ENCODE results near the gene WRNIP1.
A peak's percentile ranks its signal among the peaks of the same experiment; 100 is the strongest.
"Not testable (repeated sequence)": the region's sequence is repeated elsewhere in the genome, so short reads cannot be mapped to it uniquely, and the experiment has no call there.

Gene WRNIP1

DNA sequence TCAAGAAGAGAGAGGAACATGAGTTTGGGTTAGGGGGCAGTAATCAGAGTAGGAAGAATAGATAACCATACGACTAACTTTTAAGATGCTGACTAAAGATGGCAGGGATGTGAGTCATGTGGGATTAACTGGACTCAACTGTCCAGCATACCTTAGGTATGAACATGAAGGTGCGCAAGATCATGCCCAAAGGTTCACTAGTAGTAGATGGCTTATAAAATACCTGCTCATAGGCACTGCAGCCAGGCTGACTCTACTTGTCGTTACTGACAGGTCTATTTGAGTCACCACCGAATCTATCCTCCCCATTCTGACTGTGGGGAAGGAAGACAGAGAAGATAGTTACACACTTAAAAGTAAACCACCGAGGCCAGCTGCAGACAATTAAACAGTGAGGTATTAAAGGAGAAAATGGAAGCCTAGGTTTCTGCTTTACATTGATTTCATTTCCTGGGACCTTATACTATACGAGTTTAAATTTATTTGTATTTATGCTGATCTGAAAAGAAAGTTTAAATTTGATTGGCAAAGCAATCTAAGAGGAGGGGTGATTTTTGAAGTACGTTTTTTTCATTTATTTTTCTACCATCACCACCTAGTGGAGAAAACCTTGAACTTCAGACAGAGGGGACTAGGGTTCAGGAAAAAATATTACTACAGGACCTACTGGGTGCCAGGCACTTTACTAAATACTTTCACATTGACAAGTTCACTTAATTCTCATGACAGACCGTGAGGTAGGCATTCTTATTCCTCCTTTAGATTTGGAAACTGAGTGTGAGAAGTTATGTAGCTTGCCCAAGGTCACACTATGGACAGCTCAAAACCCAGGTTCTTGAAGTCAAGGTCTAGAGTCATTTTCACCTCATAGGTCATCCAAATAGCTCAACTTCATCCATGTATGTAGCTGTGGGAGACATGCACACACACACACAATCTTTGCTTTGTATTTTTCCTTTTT lies 4.0 kb upstream of the WRNIP1 start:
- DNase-seq (ENCODE audit: low read depth) = no peak
- TF ChIP-seq, protein P1, sequence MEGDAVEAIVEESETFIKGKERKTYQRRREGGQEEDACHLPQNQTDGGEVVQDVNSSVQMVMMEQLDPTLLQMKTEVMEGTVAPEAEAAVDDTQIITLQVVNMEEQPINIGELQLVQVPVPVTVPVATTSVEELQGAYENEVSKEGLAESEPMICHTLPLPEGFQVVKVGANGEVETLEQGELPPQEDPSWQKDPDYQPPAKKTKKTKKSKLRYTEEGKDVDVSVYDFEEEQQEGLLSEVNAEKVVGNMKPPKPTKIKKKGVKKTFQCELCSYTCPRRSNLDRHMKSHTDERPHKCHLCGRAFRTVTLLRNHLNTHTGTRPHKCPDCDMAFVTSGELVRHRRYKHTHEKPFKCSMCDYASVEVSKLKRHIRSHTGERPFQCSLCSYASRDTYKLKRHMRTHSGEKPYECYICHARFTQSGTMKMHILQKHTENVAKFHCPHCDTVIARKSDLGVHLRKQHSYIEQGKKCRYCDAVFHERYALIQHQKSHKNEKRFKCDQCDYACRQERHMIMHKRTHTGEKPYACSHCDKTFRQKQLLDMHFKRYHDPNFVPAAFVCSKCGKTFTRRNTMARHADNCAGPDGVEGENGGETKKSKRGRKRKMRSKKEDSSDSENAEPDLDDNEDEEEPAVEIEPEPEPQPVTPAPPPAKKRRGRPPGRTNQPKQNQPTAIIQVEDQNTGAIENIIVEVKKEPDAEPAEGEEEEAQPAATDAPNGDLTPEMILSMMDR (conservative IDR thresholded peaks at IDR 0.05; ENCODE audit: low read depth, low read length) = peak; percentile 43
- no peak overlapping the region for H3K4me3 ChIP-seq (ENCODE audit: low read length)

GRCh38 chr6:2762868-2763267 lies 2.3 kb upstream of the WRNIP1 start:
- DNase-seq (ENCODE audit: low read depth); H3K4me3 ChIP-seq (ENCODE audit: low read length): not testable (repeated sequence)

GRCh38 chr6:2763345-2763841 lies 1.8 kb upstream of the WRNIP1 start:
- TF ChIP-seq, protein P1 (conservative IDR thresholded peaks at IDR 0.05; ENCODE audit: low read depth, low read length) = no peak
- no peak for DNase-seq (ENCODE audit: low read depth)
- H3K4me3 ChIP-seq (ENCODE audit: low read length) = no peak overlapping the region

DNA sequence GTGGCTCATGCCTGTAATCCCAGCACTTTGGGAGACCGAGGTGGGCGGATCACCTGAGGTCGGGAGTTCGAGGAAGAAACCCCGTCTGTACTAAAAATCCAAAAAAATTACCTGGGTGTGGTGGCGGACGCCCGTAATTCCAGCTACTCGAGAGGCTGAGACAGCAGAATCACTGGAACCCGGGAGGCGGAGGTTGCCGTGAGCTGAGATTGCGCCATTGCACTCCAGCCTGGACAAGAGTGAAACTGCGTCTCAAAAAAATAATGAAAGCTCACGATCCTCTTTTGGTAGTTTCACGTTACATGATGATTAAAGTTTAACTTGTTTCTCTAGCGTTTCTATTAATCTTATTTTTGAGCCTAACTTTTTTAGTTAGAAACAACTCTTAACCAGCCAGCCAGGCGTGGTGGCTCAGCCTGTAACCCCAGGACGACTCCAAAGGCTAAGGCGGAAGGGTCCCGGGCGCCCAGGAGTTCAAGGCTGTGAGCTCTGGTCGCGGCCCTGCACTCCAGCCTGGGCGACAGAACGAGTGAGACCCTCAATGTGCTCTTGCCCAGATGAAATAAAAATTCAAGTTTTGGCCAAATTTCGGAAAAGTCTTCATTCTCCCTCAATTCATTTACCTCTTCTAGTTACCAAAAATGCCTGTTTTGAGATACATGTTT lies 1.2 kb upstream of the WRNIP1 start:
- peak overlapping the region; percentile 73 for H3K4me3 ChIP-seq (ENCODE audit: low read length)
- TF ChIP-seq, protein P1 (conservative IDR thresholded peaks at IDR 0.05; ENCODE audit: low read depth, low read length) = no peak
- DNase-seq (ENCODE audit: low read depth) = no peak

DNA sequence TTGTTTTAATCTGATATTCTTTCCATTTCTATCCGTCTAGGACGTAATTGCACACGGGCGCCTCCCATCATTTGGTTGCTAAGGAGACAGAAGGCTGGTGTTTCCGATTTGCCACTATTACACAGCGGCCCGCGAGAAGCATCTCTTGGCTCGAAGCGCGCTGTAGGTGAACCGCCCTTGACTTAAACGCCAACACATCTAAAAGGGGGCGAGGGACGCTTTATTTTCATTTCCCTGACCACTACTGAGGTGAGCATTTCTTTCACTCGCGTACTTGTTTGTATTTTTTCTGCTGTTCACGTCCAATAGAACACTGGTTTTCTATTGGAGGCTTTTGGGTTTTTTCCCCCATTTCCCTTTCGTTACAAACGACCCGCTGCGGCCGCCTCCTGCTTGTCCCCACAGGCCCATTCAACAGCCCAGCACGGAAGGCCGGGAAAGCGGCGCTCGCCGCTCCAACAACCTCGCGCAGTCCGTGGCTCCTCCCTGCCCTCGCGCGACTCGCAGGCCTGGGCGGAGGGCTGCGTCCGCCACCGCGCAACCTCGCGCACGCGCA lies 505 bp upstream of the WRNIP1 start:
- TF ChIP-seq, protein P1 (conservative IDR thresholded peaks at IDR 0.05; ENCODE audit: low read depth, low read length) = no peak
- peak overlapping the region; percentile 73 for H3K4me3 ChIP-seq (ENCODE audit: low read length)
- DNase-seq (ENCODE audit: low read depth) = no peak

- DNase-seq (ENCODE audit: low read depth) = no peak
- peak overlapping the region; percentile 87 for H3K4me3 ChIP-seq (ENCODE audit: low read length)
- TF ChIP-seq, protein P1 (conservative IDR thresholded peaks at IDR 0.05; ENCODE audit: low read depth, low read length) = no peak
These were observed 938 bp downstream of the WRNIP1 start for GRCh38 chr6:2765896-2766766.

Data from retinal pigment epithelial cell (primary cell).